ENCODE data around the gene SLC35G2. TPM values are rescaled to one million over a fixed set of nuclear protein-coding genes. Genes with fewer than 3 reads are reported as not detected.

The SLC35G2 gene
- total and polyA plus RNA-seq, 2 donors (not counting 3 experiments of a cell fraction or from before 2014, with no cell fraction given) = 19.4 to 23.9 TPM

GRCh38 chr3:136804141-136804540 lies 14.8 kb upstream of the SLC35G2 start:
- H3K9ac ChIP-seq (replicated peaks; ENCODE audit: extremely low read depth, insufficient read depth, low read length) = no peak overlapping the region
- no peaks in the 10 kb centered on the region for H3K27me3 ChIP-seq (ENCODE audit: control insufficient read depth in 2 of 2, insufficient read depth in 2 of 2, low read length in 2 of 2)
- no peak for FAIRE-seq
- H3K27ac ChIP-seq (ENCODE audit: insufficient read depth, low read depth, low read length) = no peak overlapping the region
- intact Hi-C loops (cut with micrococcal nuclease) = no loop called here
- no TSS peak for BruUV-seq (replicated peaks)
- no peak for TF ChIP-seq MAX (IDR thresholded peaks at IDR 0.05; ENCODE audit: insufficient read depth, insufficient read length)
- no peak for TF ChIP-seq MYC (IDR thresholded peaks at IDR 0.05; ENCODE audit: low read depth, low read length)
- TF ChIP-seq JUN (IDR thresholded peaks at IDR 0.05; ENCODE audit: borderline replicate concordance, insufficient read depth, insufficient read length, low read depth) = no peak
- TF ChIP-seq FOS (IDR thresholded peaks at IDR 0.05; ENCODE audit: borderline replicate concordance, insufficient read depth, low read length) = no peak
- TF ChIP-seq, protein P1, sequence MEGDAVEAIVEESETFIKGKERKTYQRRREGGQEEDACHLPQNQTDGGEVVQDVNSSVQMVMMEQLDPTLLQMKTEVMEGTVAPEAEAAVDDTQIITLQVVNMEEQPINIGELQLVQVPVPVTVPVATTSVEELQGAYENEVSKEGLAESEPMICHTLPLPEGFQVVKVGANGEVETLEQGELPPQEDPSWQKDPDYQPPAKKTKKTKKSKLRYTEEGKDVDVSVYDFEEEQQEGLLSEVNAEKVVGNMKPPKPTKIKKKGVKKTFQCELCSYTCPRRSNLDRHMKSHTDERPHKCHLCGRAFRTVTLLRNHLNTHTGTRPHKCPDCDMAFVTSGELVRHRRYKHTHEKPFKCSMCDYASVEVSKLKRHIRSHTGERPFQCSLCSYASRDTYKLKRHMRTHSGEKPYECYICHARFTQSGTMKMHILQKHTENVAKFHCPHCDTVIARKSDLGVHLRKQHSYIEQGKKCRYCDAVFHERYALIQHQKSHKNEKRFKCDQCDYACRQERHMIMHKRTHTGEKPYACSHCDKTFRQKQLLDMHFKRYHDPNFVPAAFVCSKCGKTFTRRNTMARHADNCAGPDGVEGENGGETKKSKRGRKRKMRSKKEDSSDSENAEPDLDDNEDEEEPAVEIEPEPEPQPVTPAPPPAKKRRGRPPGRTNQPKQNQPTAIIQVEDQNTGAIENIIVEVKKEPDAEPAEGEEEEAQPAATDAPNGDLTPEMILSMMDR (IDR thresholded peaks at IDR 0.05; ENCODE audit: extremely low read depth in 1 of 2, insufficient read depth in 1 of 2, low read depth in 1 of 2, low read length in 2 of 2) = no peak
- TF ChIP-seq POLR2AphosphoS5 (IDR thresholded peaks at IDR 0.05; ENCODE audit: insufficient read depth, low read depth, low read length) = no peak
- TF ChIP-seq POLR2A (IDR thresholded peaks at IDR 0.05; ENCODE audit: low read depth, low read length) = no peak
- TF ChIP-seq EZH2 (IDR thresholded peaks at IDR 0.05; ENCODE audit: borderline replicate concordance, low read depth, low read length, severe bottlenecking) = no peak
- no peak for TF ChIP-seq GATA2 (IDR thresholded peaks at IDR 0.05; ENCODE audit: insufficient read depth, insufficient read length, low read depth, low read length)
- ChIA-PET POLR2A (no interaction called here), CTCF (interaction anchor here (1.1 to 2.1 kb wide), 2 partner anchors 10 to 210 kb away, joined by 3 to 8 read pairs; no protein-coding TSS in a partner anchor)
- no peaks in the 10 kb centered on the region for H3K9me3 ChIP-seq (replicated peaks; ENCODE audit: control insufficient read depth, insufficient read depth, low read length)
- H3K4me1 ChIP-seq (ENCODE audit: control insufficient read depth, extremely low read depth, insufficient read depth, low read length) = no peaks in the 10 kb centered on the region
- dilution Hi-C loops (cut with MboI; ENCODE audit: extremely low pct_ligation_motif_present, low sequenced_read_pairs) = no loop called here
- no peaks in the 10 kb centered on the region for H4K20me1 ChIP-seq (replicated peaks; ENCODE audit: control insufficient read depth, extremely low read depth, insufficient read depth, low read length)
- no peak for DNase-seq (ENCODE audit: low read depth, low spot score)
- H3K36me3 ChIP-seq (ENCODE audit: control insufficient read depth in 2 of 2, extremely low read depth in 1 of 2, insufficient read depth in 2 of 2, low read length in 2 of 2) = no peaks in the 10 kb centered on the region
- no peak overlapping the region for H3K4me2 ChIP-seq (ENCODE audit: insufficient read depth, low read length)
- H3K79me2 ChIP-seq (ENCODE audit: control insufficient read depth, insufficient read depth, low read length) = no peaks in the 10 kb centered on the region
- no peak overlapping the region for H2AFZ ChIP-seq (ENCODE audit: low read depth, low read length)
- H3K4me3 ChIP-seq (replicated peaks in 1 of 3; ENCODE audit: insufficient read depth in 1 of 3, low read depth in 1 of 3, low read length in 3 of 3) = no peak overlapping the region
- no peaks in the 10 kb centered on the region for H3K9me1 ChIP-seq (replicated peaks; ENCODE audit: control insufficient read depth, extremely low read depth, insufficient read depth, low read length)

All from endothelial cell of umbilical vein (primary cell).